ENCODE results near the gene PHKA1.

- TF ChIP-seq CTCF (IDR thresholded peaks at IDR 0.05) (no peak), POLR2A (IDR thresholded peaks at IDR 0.05) (no peak), POLR2AphosphoS5 (IDR thresholded peaks at IDR 0.05) (no peak)
These were observed 83.9 kb downstream of the PHKA1 start for GRCh38 chrX:72630185-72630584.
